ENCODE data around the gene CDH20. TPM values are rescaled to one million over a fixed set of nuclear protein-coding genes. Genes with fewer than 3 reads are reported as not detected.

The CDH20 gene
- polyA plus RNA-seq, 4 donors: 0.10 to 0.12 TPM; not detected in 2

- DNase-seq (no peak), FAIRE-seq (no peak)
- 70 to 78% (median 70%) methylated on average over 11 of the region's 11 CpGs for WGBS, 3 donors
Observed at GRCh38 chr18:61308795-61309393, 24.3 kb upstream of the CDH20 start.

GRCh38 chr18:61322265-61322873, 10.9 kb upstream of the CDH20 start:
- Histone ChIP-seq H3K4me1 (ENCODE audit: control insufficient read depth in 3 of 3, insufficient read depth in 2 of 3, low read depth in 1 of 3, low read length in 2 of 3) (no peaks in the 10 kb centered on the region), H3K4me3 (ENCODE audit: low read depth in 1 of 3, low read length in 3 of 3) (no peak overlapping the region), H3K27ac (ENCODE audit: low read depth in 1 of 3, low read length in 2 of 3) (no peak overlapping the region), H3K9me3 (ENCODE audit: control insufficient read depth in 2 of 2, insufficient read depth in 1 of 2, low read depth in 1 of 2, low read length in 1 of 2) (no peaks in the 10 kb centered on the region), H3K27me3 (ENCODE audit: control insufficient read depth in 3 of 3, insufficient read depth in 3 of 3, low read length in 3 of 3) (no peaks in the 10 kb centered on the region), H3K36me3 (ENCODE audit: control insufficient read depth in 3 of 3, insufficient read depth in 2 of 3, low read depth in 1 of 3, low read length in 3 of 3) (no peaks in the 10 kb centered on the region)
- WGBS, 3 donors: 13 to 20% (median 17%) methylated on average over 9 of the region's 9 CpGs
- FAIRE-seq: no peak
- peak; percentile 42 to 62 for DNase-seq

More at GRCh38 chr18:61308795-61309393, 24.3 kb upstream of the CDH20 start:
- H3K36me3 ChIP-seq (ENCODE audit: control insufficient read depth in 3 of 3, insufficient read depth in 2 of 3, low read depth in 1 of 3, low read length in 3 of 3): no peaks in the 10 kb centered on the region
- H3K4me1 ChIP-seq (ENCODE audit: control insufficient read depth in 3 of 3, insufficient read depth in 2 of 3, low read depth in 1 of 3, low read length in 2 of 3): no peaks in the 10 kb centered on the region
- H3K4me3 ChIP-seq (ENCODE audit: low read depth in 1 of 3, low read length in 3 of 3): no peak overlapping the region
- H3K27me3 ChIP-seq (ENCODE audit: control insufficient read depth in 3 of 3, insufficient read depth in 3 of 3, low read length in 3 of 3): no peaks in the 10 kb centered on the region
- no peaks in the 10 kb centered on the region for H3K9me3 ChIP-seq (ENCODE audit: control insufficient read depth in 2 of 2, insufficient read depth in 1 of 2, low read depth in 1 of 2, low read length in 1 of 2)
- H3K27ac ChIP-seq (ENCODE audit: low read depth in 1 of 3, low read length in 2 of 3): no peak overlapping the region

DNA sequence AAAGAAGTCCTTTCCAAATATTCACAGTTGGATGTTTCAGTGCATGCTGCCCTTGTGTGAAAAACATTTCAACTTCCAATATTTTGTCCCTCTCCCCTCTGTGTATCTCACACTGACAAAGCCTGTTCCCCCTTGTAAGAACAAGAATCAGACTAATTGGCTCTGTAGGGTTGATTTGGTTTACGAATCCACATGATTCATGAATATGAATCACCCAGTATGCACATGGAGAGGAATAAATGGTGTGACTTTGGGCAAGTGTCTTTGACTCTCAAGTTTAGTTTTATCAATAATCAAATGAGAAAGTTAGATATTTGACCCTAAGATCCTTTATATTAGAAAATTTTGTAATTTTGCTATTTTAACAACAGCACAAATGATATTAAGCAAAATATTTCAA, 9.3 kb upstream of the CDH20 start:
- FAIRE-seq (no peak), DNase-seq (no peak)

DNA sequence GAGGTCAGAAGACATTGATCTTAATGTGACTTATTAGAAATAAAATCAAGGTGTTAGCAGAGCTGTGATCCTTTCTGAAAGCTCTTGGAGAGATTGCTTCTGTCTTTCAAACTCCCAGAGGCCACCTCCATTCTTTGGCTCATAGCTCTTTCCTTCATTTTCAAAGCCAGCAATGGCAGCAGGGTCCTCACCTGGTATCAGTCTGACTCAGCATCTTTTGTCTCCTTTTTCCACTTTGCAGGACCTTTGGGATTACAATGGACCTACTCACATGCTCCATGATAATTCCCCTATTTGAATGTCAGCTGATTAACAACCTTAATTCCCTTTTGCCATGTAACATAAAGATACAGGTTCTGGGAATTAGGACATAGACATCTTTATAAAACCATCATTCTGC, 6.8 kb upstream of the CDH20 start:
- no peak for FAIRE-seq
- Histone ChIP-seq H3K27ac (ENCODE audit: low read depth in 1 of 3, low read length in 2 of 3) (no peak overlapping the region), H3K4me1 (ENCODE audit: control insufficient read depth in 3 of 3, insufficient read depth in 2 of 3, low read depth in 1 of 3, low read length in 2 of 3) (no peaks in the 10 kb centered on the region), H3K9me3 (ENCODE audit: control insufficient read depth in 2 of 2, insufficient read depth in 1 of 2, low read depth in 1 of 2, low read length in 1 of 2) (no peaks in the 10 kb centered on the region), H3K36me3 (ENCODE audit: control insufficient read depth in 3 of 3, insufficient read depth in 2 of 3, low read depth in 1 of 3, low read length in 3 of 3) (no peaks in the 10 kb centered on the region), H3K4me3 (ENCODE audit: low read depth in 1 of 3, low read length in 3 of 3) (no peak overlapping the region), H3K27me3 (ENCODE audit: control insufficient read depth in 3 of 3, insufficient read depth in 3 of 3, low read length in 3 of 3) (no peaks in the 10 kb centered on the region)
- DNase-seq: no peak

More for the DNA sequence above, 9.3 kb upstream of the CDH20 start:
- no peak overlapping the region for H3K27ac ChIP-seq (ENCODE audit: low read depth in 1 of 3, low read length in 2 of 3)
- 35 to 67% (median 59%) methylated on average over 1 of the region's 1 CpG for WGBS, 3 donors
- no peaks in the 10 kb centered on the region for H3K4me1 ChIP-seq (ENCODE audit: control insufficient read depth in 3 of 3, insufficient read depth in 2 of 3, low read depth in 1 of 3, low read length in 2 of 3)
- no peaks in the 10 kb centered on the region for H3K36me3 ChIP-seq (ENCODE audit: control insufficient read depth in 3 of 3, insufficient read depth in 2 of 3, low read depth in 1 of 3, low read length in 3 of 3)
- no peaks in the 10 kb centered on the region for H3K27me3 ChIP-seq (ENCODE audit: control insufficient read depth in 3 of 3, insufficient read depth in 3 of 3, low read length in 3 of 3)
- no peak overlapping the region for H3K4me3 ChIP-seq (ENCODE audit: low read depth in 1 of 3, low read length in 3 of 3)
- no peaks in the 10 kb centered on the region for H3K9me3 ChIP-seq (ENCODE audit: control insufficient read depth in 2 of 2, insufficient read depth in 1 of 2, low read depth in 1 of 2, low read length in 1 of 2)

DNA sequence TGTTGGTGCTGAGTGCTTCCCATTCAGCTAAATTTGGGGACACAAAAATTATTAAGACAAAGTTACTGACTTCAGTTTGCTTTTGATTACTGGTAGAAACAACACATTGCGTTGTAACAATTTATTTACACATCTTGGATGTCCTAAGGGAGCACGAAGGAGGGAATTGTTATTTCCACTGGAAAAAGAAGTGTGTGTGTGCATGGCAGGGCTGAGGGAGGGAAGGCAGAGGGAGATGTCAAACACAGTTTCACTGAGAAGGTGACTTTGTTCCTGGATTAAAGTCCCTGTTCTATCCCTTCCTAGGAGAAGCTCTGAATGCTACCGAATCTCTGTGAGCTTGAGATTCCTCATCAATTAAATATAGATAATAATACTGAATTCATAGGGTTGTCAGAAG, 3.8 kb upstream of the CDH20 start:
- FAIRE-seq: no peak

DNA sequence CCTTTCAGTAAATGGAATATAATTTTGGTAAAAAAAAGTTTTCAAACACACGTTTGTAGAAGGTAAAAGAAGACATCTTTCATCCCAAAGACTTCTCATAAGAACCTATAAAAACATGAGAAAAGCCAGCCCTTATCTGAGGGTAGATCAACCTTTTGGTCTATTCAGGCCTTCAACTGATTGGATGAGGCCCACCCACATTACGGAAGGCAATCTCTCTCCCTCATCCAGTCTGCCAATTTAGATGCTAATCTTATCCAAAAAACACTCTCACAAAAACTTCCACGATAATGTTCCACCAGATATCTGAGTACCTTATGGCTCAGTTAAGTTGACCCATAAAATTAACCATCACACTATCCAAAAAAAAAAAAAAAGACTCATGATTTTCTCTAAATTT, 2.2 kb upstream of the CDH20 start:
- no peak overlapping the region for H3K27ac ChIP-seq (ENCODE audit: low read depth in 1 of 3, low read length in 2 of 3)
- no peak for DNase-seq
- FAIRE-seq: no peak
- H3K27me3 ChIP-seq (ENCODE audit: control insufficient read depth in 3 of 3, insufficient read depth in 3 of 3, low read length in 3 of 3): peaks cover 4 to 35% (median 14%) of the 10 kb centered on the region in 3 donors
- no peaks in the 10 kb centered on the region for H3K4me1 ChIP-seq (ENCODE audit: control insufficient read depth in 3 of 3, insufficient read depth in 2 of 3, low read depth in 1 of 3, low read length in 2 of 3)
- H3K4me3 ChIP-seq (ENCODE audit: low read depth in 1 of 3, low read length in 3 of 3): no peak overlapping the region
- no peaks in the 10 kb centered on the region for H3K36me3 ChIP-seq (ENCODE audit: control insufficient read depth in 3 of 3, insufficient read depth in 2 of 3, low read depth in 1 of 3, low read length in 3 of 3)
- no peaks in the 10 kb centered on the region for H3K9me3 ChIP-seq (ENCODE audit: control insufficient read depth in 2 of 2, insufficient read depth in 1 of 2, low read depth in 1 of 2, low read length in 1 of 2)
- 79 to 86% (median 82%) methylated on average over 3 of the region's 3 CpGs for WGBS, 3 donors

More for the DNA sequence above, 3.8 kb upstream of the CDH20 start:
- Histone ChIP-seq H3K36me3 (ENCODE audit: control insufficient read depth in 3 of 3, insufficient read depth in 2 of 3, low read depth in 1 of 3, low read length in 3 of 3) (no peaks in the 10 kb centered on the region), H3K9me3 (ENCODE audit: control insufficient read depth in 2 of 2, insufficient read depth in 1 of 2, low read depth in 1 of 2, low read length in 1 of 2) (no peaks in the 10 kb centered on the region), H3K4me1 (ENCODE audit: control insufficient read depth in 3 of 3, insufficient read depth in 2 of 3, low read depth in 1 of 3, low read length in 2 of 3) (no peaks in the 10 kb centered on the region), H3K27ac (ENCODE audit: low read depth in 1 of 3, low read length in 2 of 3) (no peak overlapping the region), H3K4me3 (ENCODE audit: low read depth in 1 of 3, low read length in 3 of 3) (no peak overlapping the region), H3K27me3 (ENCODE audit: control insufficient read depth in 3 of 3, insufficient read depth in 3 of 3, low read length in 3 of 3) (peaks cover 4 to 20% (median 9%) of the 10 kb centered on the region in 3 donors)
- 44 to 53% (median 47%) methylated on average over 3 of the region's 3 CpGs for WGBS, 3 donors
- no peak for DNase-seq

DNA sequence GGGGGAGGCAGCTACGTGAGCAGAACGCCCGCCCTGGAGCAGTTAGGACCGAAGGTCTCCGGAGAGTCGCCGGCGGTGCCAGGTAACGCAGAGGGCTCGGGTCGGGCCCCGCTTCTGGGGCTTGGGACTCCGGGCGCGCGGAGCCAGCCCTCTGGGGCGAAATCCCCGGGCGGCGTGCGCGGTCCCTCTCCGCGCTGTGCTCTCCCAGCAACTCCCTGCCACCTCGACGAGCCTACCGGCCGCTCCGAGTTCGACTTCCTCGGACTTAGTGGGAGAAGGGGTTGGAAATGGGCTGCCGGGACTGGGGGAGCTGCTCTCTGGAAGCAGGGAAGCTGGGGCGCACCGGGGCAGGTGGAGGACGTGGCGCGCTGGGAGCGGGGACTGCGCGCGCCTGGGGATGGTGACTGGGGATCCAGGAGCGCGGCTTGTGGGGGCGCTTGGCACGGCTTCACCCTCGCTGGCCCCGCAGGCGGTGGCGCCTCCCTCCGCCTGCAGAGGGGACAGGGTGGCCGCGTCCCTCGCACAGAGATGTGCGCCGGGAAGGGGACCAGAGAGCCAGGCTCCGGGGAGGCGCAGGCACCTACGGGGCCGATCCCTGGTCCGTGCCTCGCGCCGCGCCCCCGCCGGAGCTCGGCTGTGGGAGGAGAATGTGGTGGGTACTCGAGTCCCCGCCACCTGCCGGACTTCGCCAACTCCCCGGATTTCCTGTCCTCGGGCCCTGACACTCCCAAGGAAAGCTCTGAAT, 688 bp downstream of the CDH20 start:
- DNase-seq: peak in 1 of 2 donors; percentile 9
- Histone ChIP-seq H3K4me1 (ENCODE audit: control insufficient read depth in 3 of 3, insufficient read depth in 2 of 3, low read depth in 1 of 3, low read length in 2 of 3) (no peaks in the 10 kb centered on the region), H3K4me3 (ENCODE audit: low read depth in 1 of 3, low read length in 3 of 3) (peak overlapping the region in 1 of 3 donors; percentile 19), H3K27ac (ENCODE audit: low read depth in 1 of 3, low read length in 2 of 3) (no peak overlapping the region), H3K27me3 (ENCODE audit: control insufficient read depth in 3 of 3, insufficient read depth in 3 of 3, low read length in 3 of 3) (peaks cover 4 to 39% (median 16%) of the 10 kb centered on the region in 3 donors), H3K36me3 (ENCODE audit: control insufficient read depth in 3 of 3, insufficient read depth in 2 of 3, low read depth in 1 of 3, low read length in 3 of 3) (no peaks in the 10 kb centered on the region), H3K9me3 (ENCODE audit: control insufficient read depth in 2 of 2, insufficient read depth in 1 of 2, low read depth in 1 of 2, low read length in 1 of 2) (no peaks in the 10 kb centered on the region)
- 2 to 7% (median 6%) methylated on average over 52 to 73 of the region's 73 CpGs for WGBS, 3 donors
- no peak for FAIRE-seq

- no peak overlapping the region for H3K4me3 ChIP-seq (ENCODE audit: low read depth in 1 of 3, low read length in 3 of 3)
- H3K27ac ChIP-seq (ENCODE audit: low read depth in 1 of 3, low read length in 2 of 3): no peak overlapping the region
- peaks cover 4 to 39% (median 16%) of the 10 kb centered on the region in 3 donors for H3K27me3 ChIP-seq (ENCODE audit: control insufficient read depth in 3 of 3, insufficient read depth in 3 of 3, low read length in 3 of 3)
- no peaks in the 10 kb centered on the region for H3K9me3 ChIP-seq (ENCODE audit: control insufficient read depth in 2 of 2, insufficient read depth in 1 of 2, low read depth in 1 of 2, low read length in 1 of 2)
- no peaks in the 10 kb centered on the region for H3K4me1 ChIP-seq (ENCODE audit: control insufficient read depth in 3 of 3, insufficient read depth in 2 of 3, low read depth in 1 of 3, low read length in 2 of 3)
- DNase-seq (no peak), FAIRE-seq (no peak)
- 7 to 11% (median 9%) methylated on average over 13 of the region's 13 CpGs for WGBS, 3 donors
- H3K36me3 ChIP-seq (ENCODE audit: control insufficient read depth in 3 of 3, insufficient read depth in 2 of 3, low read depth in 1 of 3, low read length in 3 of 3): no peaks in the 10 kb centered on the region
Observed at GRCh38 chr18:61334491-61334850, 1.2 kb downstream of the CDH20 start.

Measured in small intestine (tissue), 7 donors.